ENCODE results near the gene F10. TPM values are rescaled to one million over a fixed set of nuclear protein-coding genes. Genes with fewer than 3 reads are reported as not detected.

F10 gene
- total and polyA plus RNA-seq, 2 experiments from 2014 or later, result 0.76 to 1.6 TPM

- Mint-ChIP-seq H3K4me3 (no peak overlapping the region), H3K4me1 (peaks cover 2% of the 10 kb centered on the region; the same call in 1 of the 3 replicates), H3K27me3 (ENCODE audit: insufficient read depth, low read depth, poor library complexity) (peaks cover 2% of the 10 kb centered on the region), H3K27ac (no peak overlapping the region), H3K9me3 (no peaks in the 10 kb centered on the region; the same call in 2 of the 3 replicates), H3K36me3 (ENCODE audit: low read depth) (peaks cover 74% of the 10 kb centered on the region)
- H3K9me2 ChIP-seq (ENCODE audit: insufficient read depth), result no peaks in the 10 kb centered on the region
- no peak overlapping the region for H3K4me2 ChIP-seq
- TF ChIP-seq ZNF114 (CRISPR knock-in tag; IDR thresholded peaks at IDR 0.05) (no peak), JUNB (IDR thresholded peaks at IDR 0.05; ENCODE audit: unreplicated experiment) (no peak), POLR2AphosphoS5 (IDR thresholded peaks at IDR 0.05; ENCODE audit: low read depth) (no peak)
- no peak overlapping the region for H3K4me3 ChIP-seq
- peaks cover 5% of the 10 kb centered on the region for H4K20me1 ChIP-seq (replicated peaks; ENCODE audit: insufficient read depth)
- peaks cover 54% of the 10 kb centered on the region for H3K36me3 ChIP-seq (ENCODE audit: insufficient read depth)
- no peaks in the 10 kb centered on the region for H3K4me1 ChIP-seq (ENCODE audit: insufficient read depth)
- DNase-seq (ENCODE audit: low spot score) (no peak), ATAC-seq (no peak)
- H3K27ac ChIP-seq (ENCODE audit: low read depth), result 0 out of 2 replicates have a peak overlapping the region, but pooled peaks have one; percentile 19
- no peaks in the 10 kb centered on the region for H3K27me3 ChIP-seq (ENCODE audit: insufficient read depth)
- 0 out of 2 replicates have a peak, but pooled peaks cover 4% of the 10 kb centered on the region for H3F3A ChIP-seq (replicated peaks; ENCODE audit: low read depth)
- peaks cover 9% of the 10 kb centered on the region; the same call in 1 of the 2 replicates for H3K79me2 ChIP-seq (replicated peaks; ENCODE audit: insufficient read depth)
- no peak overlapping the region for H2AFZ ChIP-seq
Observed at GRCh38 chr13:113187883-113188665, 65.5 kb downstream of the F10 start.

- no peaks in the 10 kb centered on the region for H3K9me2 ChIP-seq (ENCODE audit: insufficient read depth)
- H3K36me3 Mint-ChIP-seq (ENCODE audit: low read depth), result peaks cover 77% of the 10 kb centered on the region
- TF ChIP-seq EZH2 (IDR thresholded peaks at IDR 0.05; ENCODE audit: low read depth, unreplicated experiment) (no peak), ZNF331 (CRISPR knock-in tag; IDR thresholded peaks at IDR 0.05; ENCODE audit: low read depth) (no peak), POLR2AphosphoS5 (IDR thresholded peaks at IDR 0.05; ENCODE audit: low read depth) (no peak), REST (IDR thresholded peaks at IDR 0.05; ENCODE audit: unreplicated experiment) (no peak), JUNB (IDR thresholded peaks at IDR 0.05; ENCODE audit: unreplicated experiment) (no peak), ZNF114 (CRISPR knock-in tag; IDR thresholded peaks at IDR 0.05) (no peak), CTCF (conservative IDR thresholded peaks at IDR 0.05; ENCODE audit: low read depth in 2 of 2) (no peak), STAT1 (IDR thresholded peaks at IDR 0.05; ENCODE audit: unreplicated experiment) (no peak), NANOG (IDR thresholded peaks at IDR 0.05; ENCODE audit: borderline replicate concordance) (no peak)
- H3K9me3 Mint-ChIP-seq, result no peaks in the 10 kb centered on the region; the same call in 2 of the 3 replicates
- no peak overlapping the region for H3K4me2 ChIP-seq
- ATAC-seq (no peak), DNase-seq (ENCODE audit: low spot score) (no peak)
- no peak overlapping the region for H3K4me3 Mint-ChIP-seq
- H2AFZ ChIP-seq, result no peak overlapping the region
- peaks cover 44% of the 10 kb centered on the region; the same call in 1 of the 2 replicates for H3K36me3 ChIP-seq (ENCODE audit: insufficient read depth)
- peaks cover 2% of the 10 kb centered on the region for H3K27me3 Mint-ChIP-seq (ENCODE audit: insufficient read depth, low read depth, poor library complexity)
- H3K4me3 ChIP-seq, result no peak overlapping the region
- no peaks in the 10 kb centered on the region for H3K27me3 ChIP-seq (ENCODE audit: insufficient read depth)
- H3K79me2 ChIP-seq (replicated peaks; ENCODE audit: insufficient read depth), result peaks cover 7% of the 10 kb centered on the region; the same call in 1 of the 2 replicates
- H3K4me1 ChIP-seq (ENCODE audit: insufficient read depth), result no peaks in the 10 kb centered on the region
- no peaks in the 10 kb centered on the region for H3K4me1 Mint-ChIP-seq
- H3K27ac Mint-ChIP-seq, result no peak overlapping the region
- 0 out of 2 replicates have a peak, but pooled peaks cover 4% of the 10 kb centered on the region for H3F3A ChIP-seq (replicated peaks; ENCODE audit: low read depth)
- H3K27ac ChIP-seq (ENCODE audit: low read depth), result no peak overlapping the region
- H4K20me1 ChIP-seq (replicated peaks; ENCODE audit: insufficient read depth), result peaks cover 5% of the 10 kb centered on the region
Observed at GRCh38 chr13:113190181-113190580, 67.6 kb downstream of the F10 start.

Data from GM23338 (cell line).